HG02588 (cell line): ENCODE data around the gene CCBE1.

ENCODE experiments used
- ATAC-seq: cut with Tn5 transposase; IDR thresholded peaks from one replicate; pipeline ENCODE4 v1.9.1; 2021; ENCODE audit warnings: mild to moderate bottlenecking, moderate library complexity; ENCODE audit not compliant: unreplicated experiment

Gene CCBE1

GRCh38 chr18:59576541-59577385 lies 120.5 kb downstream of the CCBE1 start:
- no peak for ATAC-seq

GRCh38 chr18:59575995-59576394 lies 121.2 kb downstream of the CCBE1 start:
- ATAC-seq: no peak

- ATAC-seq: no peak
Observed at GRCh38 chr18:59573962-59574361, 123.3 kb downstream of the CCBE1 start.

- no peak for ATAC-seq
Observed at GRCh38 chr18:59571902-59572301, 125.3 kb downstream of the CCBE1 start.

GRCh38 chr18:59570796-59571195 lies 126.4 kb downstream of the CCBE1 start:
- no peak for ATAC-seq

- ATAC-seq: no peak
Observed at GRCh38 chr18:59570101-59570775, 127.0 kb downstream of the CCBE1 start.

GRCh38 chr18:59569390-59569791 lies 127.8 kb downstream of the CCBE1 start:
- ATAC-seq: no peak

GRCh38 chr18:59567431-59567830 lies 129.8 kb downstream of the CCBE1 start:
- ATAC-seq: no peak

- no peak for ATAC-seq
Observed at GRCh38 chr18:59566533-59566971, 130.7 kb downstream of the CCBE1 start.

GRCh38 chr18:59565957-59566356 lies 131.3 kb downstream of the CCBE1 start:
- no peak for ATAC-seq

GRCh38 chr18:59564561-59564960 lies 132.7 kb downstream of the CCBE1 start:
- no peak for ATAC-seq

GRCh38 chr18:59563176-59563785 lies 133.9 kb downstream of the CCBE1 start:
- ATAC-seq: no peak

GRCh38 chr18:59562751-59563150 lies 134.5 kb downstream of the CCBE1 start:
- ATAC-seq: no peak

GRCh38 chr18:59561612-59562011 lies 135.6 kb downstream of the CCBE1 start:
- ATAC-seq: no peak

GRCh38 chr18:59560556-59560955 lies 136.7 kb downstream of the CCBE1 start:
- no peak for ATAC-seq

GRCh38 chr18:59559528-59559927 lies 137.7 kb downstream of the CCBE1 start:
- ATAC-seq: no peak

- ATAC-seq: no peak
Observed at GRCh38 chr18:59555995-59556659, 141.1 kb downstream of the CCBE1 start.

- no peak for ATAC-seq
Observed at GRCh38 chr18:59554796-59555335, 142.4 kb downstream of the CCBE1 start.

GRCh38 chr18:59553273-59553870 lies 143.9 kb downstream of the CCBE1 start:
- ATAC-seq: no peak

- no peak for ATAC-seq
Observed at GRCh38 chr18:59551902-59552635, 145.2 kb downstream of the CCBE1 start.
